GM12801 (cell line): ENCODE measurements around the gene IBSP.

Source experiments
- TF ChIP-seq, protein P1 (sequence below): IDR thresholded peaks from one replicate; pipeline ENCODE4 v1.5.1; 2011; ENCODE audit warnings: control low read depth; ENCODE audit not compliant: insufficient read length; ENCODE audit errors: extremely low read depth

IBSP gene

GRCh38 chr4:87819281-87819919 is 20.0 kb downstream of the IBSP start:
- TF ChIP-seq, protein P1, sequence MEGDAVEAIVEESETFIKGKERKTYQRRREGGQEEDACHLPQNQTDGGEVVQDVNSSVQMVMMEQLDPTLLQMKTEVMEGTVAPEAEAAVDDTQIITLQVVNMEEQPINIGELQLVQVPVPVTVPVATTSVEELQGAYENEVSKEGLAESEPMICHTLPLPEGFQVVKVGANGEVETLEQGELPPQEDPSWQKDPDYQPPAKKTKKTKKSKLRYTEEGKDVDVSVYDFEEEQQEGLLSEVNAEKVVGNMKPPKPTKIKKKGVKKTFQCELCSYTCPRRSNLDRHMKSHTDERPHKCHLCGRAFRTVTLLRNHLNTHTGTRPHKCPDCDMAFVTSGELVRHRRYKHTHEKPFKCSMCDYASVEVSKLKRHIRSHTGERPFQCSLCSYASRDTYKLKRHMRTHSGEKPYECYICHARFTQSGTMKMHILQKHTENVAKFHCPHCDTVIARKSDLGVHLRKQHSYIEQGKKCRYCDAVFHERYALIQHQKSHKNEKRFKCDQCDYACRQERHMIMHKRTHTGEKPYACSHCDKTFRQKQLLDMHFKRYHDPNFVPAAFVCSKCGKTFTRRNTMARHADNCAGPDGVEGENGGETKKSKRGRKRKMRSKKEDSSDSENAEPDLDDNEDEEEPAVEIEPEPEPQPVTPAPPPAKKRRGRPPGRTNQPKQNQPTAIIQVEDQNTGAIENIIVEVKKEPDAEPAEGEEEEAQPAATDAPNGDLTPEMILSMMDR = no peak

- TF ChIP-seq, protein P1 = no peak
These were observed 23.8 kb downstream of the IBSP start for GRCh38 chr4:87823200-87823599.

DNA sequence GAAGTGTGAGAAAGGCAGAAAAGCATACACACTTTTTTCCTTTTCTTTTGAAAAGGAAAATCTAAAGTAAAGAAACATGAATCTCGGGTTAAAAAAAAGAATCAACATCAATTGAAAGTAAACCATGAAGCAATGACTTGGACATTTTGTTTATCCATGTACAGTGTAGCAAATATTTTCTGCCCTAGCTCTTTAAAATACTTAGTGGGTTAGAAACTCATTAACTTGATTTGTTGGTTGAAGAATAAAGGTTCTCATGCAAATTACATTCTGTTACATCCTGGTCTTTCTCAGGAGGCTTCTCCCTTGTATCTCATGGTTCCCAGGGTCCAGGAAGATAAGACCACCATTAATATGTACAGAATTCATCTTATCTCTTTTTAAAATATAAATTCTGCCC is 24.4 kb downstream of the IBSP start:
- TF ChIP-seq, protein P1 = no peak

GRCh38 chr4:87824352-87824751 is 25.0 kb downstream of the IBSP start:
- TF ChIP-seq, protein P1 = no peak

DNA sequence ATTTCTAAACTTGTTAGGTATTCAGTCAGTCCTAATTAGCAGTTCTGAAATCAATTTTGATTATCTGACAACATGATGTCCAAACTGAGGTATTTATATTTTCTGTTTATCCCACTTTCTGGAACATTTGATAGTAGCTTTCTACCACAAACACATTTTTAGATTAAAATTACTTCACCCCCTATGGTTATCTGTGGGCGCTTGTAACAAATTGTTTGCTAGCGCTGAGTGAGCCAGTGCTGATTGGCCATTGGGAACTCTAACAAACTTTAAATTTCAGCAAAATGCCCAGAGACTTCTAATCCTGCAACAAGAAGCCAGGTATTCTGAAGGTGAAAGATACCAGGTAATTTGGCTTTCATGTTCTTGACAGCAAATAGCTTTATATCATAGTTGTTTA is 33.3 kb downstream of the IBSP start, which contains the start of gene MEPE:
Gene MEPE, plus strand, starts transcription at position 301 of the 400 bp plus-strand sequence. CDS start 1,746 bp downstream, outside the sequence.
- TF ChIP-seq, protein P1 = no peak

DNA sequence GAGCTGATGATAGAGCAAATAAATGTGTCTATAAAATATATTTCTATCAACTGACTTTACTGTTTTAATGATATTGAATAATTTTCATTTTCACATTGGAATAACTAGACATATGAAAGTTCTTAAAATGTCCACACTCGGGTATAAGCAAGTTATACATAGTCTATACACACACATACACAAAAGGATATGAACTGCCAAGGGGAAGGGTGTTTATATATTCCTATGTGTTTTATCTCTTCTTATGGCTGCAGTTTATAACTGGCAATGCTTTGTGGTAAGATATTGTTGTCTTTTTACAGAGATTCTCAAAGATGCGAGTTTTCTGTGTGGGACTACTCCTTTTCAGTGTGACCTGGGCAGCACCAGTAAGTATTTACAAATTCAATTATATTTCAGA is 35.0 kb downstream of the IBSP start:
- TF ChIP-seq, protein P1 = no peak

DNA sequence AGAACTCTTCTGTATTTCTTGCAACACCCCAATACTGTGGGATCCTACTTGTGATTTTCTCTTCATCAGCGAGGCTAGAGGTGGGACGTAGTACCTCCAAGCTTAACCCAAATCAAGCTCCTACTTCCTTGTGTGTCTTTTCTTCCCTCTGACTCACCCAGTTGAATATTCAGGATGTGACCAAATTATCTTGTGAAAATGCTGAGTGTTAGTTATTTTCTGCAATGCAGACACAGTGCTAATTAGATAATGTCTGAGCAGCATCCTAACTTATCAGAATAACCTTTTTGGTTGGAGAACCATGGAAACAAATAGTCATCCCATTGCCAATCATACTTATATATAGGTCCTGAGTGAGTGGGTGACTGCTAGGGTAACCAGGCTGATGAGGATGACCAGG is 35.8 kb downstream of the IBSP start:
- TF ChIP-seq, protein P1 = no peak
